ENCODE measurements around the gene SV2A.
"Not testable (repeated sequence)": the region's sequence is repeated elsewhere in the genome, so short reads cannot be mapped to it uniquely, and the experiment has no call there.

SV2A gene

GRCh38 chr1:149861497-149862054 is 56.1 kb downstream of the SV2A start:
- H3K36me3 Mint-ChIP-seq, DNase-seq, H3K4me1 Mint-ChIP-seq, H3K9me3 Mint-ChIP-seq, CTCF ChIA-PET, H3K4me3 Mint-ChIP-seq, H3K27ac Mint-ChIP-seq, H3K27me3 Mint-ChIP-seq: not testable (repeated sequence)

DNA sequence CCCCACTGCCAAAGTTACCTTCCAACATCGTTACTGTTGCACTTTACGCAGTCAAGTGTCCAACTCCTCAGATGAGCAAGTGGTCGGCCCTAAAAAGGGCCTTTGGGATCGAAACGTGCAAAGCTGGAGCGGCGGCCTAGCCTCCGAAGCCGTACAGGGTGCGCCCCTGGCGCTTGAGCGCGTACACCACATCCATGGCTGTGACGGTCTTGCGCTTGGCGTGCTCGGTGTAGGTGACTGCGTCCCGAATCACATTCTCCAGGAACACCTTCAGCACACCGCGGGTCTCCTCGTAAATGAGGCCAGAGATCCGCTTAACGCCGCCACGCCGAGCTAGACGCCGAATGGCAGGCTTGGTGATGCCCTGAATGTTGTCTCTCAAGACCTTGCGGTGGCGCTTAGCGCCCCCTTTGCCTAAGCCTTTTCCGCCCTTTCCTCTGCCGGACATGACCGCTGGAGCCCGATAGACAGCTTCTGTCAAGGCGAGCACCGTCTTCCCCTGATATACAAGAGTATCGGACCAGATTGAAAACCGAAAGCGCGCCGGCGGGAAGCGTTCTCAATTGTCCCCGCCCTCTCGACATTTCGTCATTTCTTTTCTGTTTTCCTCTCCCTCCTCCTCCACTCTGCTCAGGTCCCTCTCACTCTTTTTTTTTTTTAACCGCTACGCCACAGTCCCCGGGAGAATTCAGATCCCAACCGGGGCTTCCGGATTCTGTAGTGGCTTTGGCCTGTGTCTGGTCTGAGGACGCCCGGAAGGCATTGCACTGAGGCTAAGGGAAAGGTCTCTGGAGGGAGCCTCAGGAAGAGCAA is 56.8 kb downstream of the SV2A start:
- H3K36me3 Mint-ChIP-seq, H3K4me3 Mint-ChIP-seq, CTCF ChIA-PET, H3K27ac Mint-ChIP-seq, DNase-seq, H3K9me3 Mint-ChIP-seq, H3K27me3 Mint-ChIP-seq, H3K4me1 Mint-ChIP-seq: not testable (repeated sequence)

DNA sequence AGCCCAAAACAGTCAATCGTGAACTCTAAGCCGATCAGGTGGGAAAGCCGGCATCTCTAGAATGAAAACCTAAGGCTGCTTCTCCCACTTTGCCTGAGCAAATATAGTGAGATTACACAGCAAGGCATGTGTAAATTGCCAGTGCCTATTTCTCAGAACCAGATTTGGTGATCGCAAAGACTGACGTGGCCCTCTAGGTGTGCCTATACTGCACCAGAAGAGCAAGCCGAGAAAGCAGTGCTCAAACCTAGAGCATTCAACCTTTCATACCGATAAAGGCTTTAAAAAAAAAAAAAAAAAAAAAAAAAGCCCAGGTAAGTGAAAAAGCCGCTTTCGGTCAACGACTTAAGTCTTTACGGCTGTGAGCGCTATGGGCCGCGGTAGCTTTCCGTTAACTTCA is 57.4 kb downstream of the SV2A start:
- H3K27me3 Mint-ChIP-seq, H3K27ac Mint-ChIP-seq, H3K4me3 Mint-ChIP-seq, DNase-seq, CTCF ChIA-PET, H3K4me1 Mint-ChIP-seq, H3K9me3 Mint-ChIP-seq, H3K36me3 Mint-ChIP-seq: not testable (repeated sequence)
